HCT116 (cell line): ENCODE data around the gene BTBD9. TPM values are rescaled to one million over a fixed set of nuclear protein-coding genes. Genes with fewer than 3 reads are reported as not detected.
A peak's percentile ranks its signal among the peaks of the same experiment; 100 is the strongest.

ENCODE experiments used
- ATAC-seq: fragments of 200-7000 bp; cut with Tn5 transposase; 2 replicates; pipeline ENCODE4 v1.9.1; 2020; ENCODE audit warnings: mild to moderate bottlenecking, moderate library complexity
- BruUV-seq: library from RNA; stranded (reverse); fragments of 400-500 nt; replicated peaks from 2 replicates; lab custom pipeline; 2021; lab: Mats Ljungman, UMichigan
- CTCF ChIA-PET: fragments of 300-600 bp; sonication (Branson Sonifier 250); formaldehyde crosslinking; loops from one replicate; lab custom pipeline; 2021; ENCODE audit warnings: antibody characterized with exemption; lab: Charles Lee
- POLR2A ChIA-PET: fragments of 300-600, 350-600 bp; sonication (Branson Sonifier 250); formaldehyde crosslinking; loops from one replicate; lab custom pipeline; 2021; ENCODE audit warnings: antibody characterized with exemption; lab: Charles Lee
- RAD21 ChIA-PET, 2 experiments: fragments of 300-600 bp; sonication (Branson Sonifier 250); formaldehyde crosslinking; loops; one replicate each; lab custom pipeline; 2023; ENCODE audit warnings: low total read pairs in 2 of 2; ENCODE audit not compliant: uncharacterized antibody in 2 of 2, unreplicated experiment in 2 of 2, low non-redundant PET in 1 of 2; lab: Charles Lee
- DNase-seq: peaks from one replicate; pipeline ENCODE4 v3.0.0-alpha.2; 2010; ENCODE audit warnings: low read depth, low spot score
- H2AFZ ChIP-seq: fragments of 200-600 bp; shearing (Covaris generic), sonication (generic); 2 replicates; pipeline ENCODE4 v1.6.1; 2017; ENCODE audit warnings: low read depth, mixed run types, mixed read lengths, antibody characterized with exemption, low read length; ENCODE audit not compliant: poor library complexity, severe bottlenecking
- H3K27ac ChIP-seq: 2 replicates; pipeline ENCODE4 v1.5.1; 2012; ENCODE audit warnings: low read depth, low read length
- H3K27me3 ChIP-seq: fragments of 200-600 bp; sonication (generic); 2 replicates; pipeline ENCODE4 v1.6.1; 2016; ENCODE audit warnings: mixed run types, low read length, mixed read lengths; ENCODE audit not compliant: insufficient read depth
- H3K36me3 ChIP-seq, 2 experiments: fragments of 200-500 bp in 1 of 2; fragments of 200-600 bp in 1 of 2; sonication (Bioruptor generic) in 1 of 2; sonication (generic) in 1 of 2; 2 replicates each; pipeline versions ENCODE4 v1.5.1 to v1.6.1; 2014 to 2016; ENCODE audit warnings: low read length in 2 of 2, inconsistent platforms in 1 of 2, mixed read lengths in 1 of 2, mixed run types in 1 of 2; ENCODE audit not compliant: insufficient read depth in 2 of 2, control insufficient read depth in 1 of 2
- H3K4me1 ChIP-seq, 2 experiments: fragments of 200-600 bp in 1 of 2; sonication (generic) in 1 of 2; 2 replicates each; pipeline versions ENCODE4 v1.5.1 to v1.6.1; 2012 to 2017; ENCODE audit warnings: low read length in 2 of 2, inconsistent platforms in 1 of 2, mild to moderate bottlenecking in 1 of 2, mixed read lengths in 1 of 2, mixed run types in 1 of 2, moderate library complexity in 1 of 2; ENCODE audit not compliant: insufficient read depth in 2 of 2, control insufficient read depth in 1 of 2
- H3K4me2 ChIP-seq: fragments of 200-600 bp; sonication (generic); 2 replicates; pipeline ENCODE4 v1.6.1; 2017; ENCODE audit warnings: mixed run types, low read length, mixed read lengths
- H3K4me3 ChIP-seq, 2 experiments: fragments of 200-600 bp in 1 of 2; sonication (generic) in 1 of 2; replicated peaks in 1 of 2; 2 replicates each; pipeline ENCODE4 v1.5.1; 2011 to 2016; ENCODE audit warnings: low read length in 2 of 2, control low read depth in 1 of 2, low read depth in 1 of 2, mild to moderate bottlenecking in 1 of 2, mixed read lengths in 1 of 2, mixed run types in 1 of 2
- H3K79me2 ChIP-seq: fragments of 200-600 bp; sonication (generic); 2 replicates; pipeline ENCODE4 v1.6.1; 2017; ENCODE audit warnings: mild to moderate bottlenecking, mixed run types, low read length, moderate library complexity, mixed read lengths; ENCODE audit not compliant: insufficient read depth
- H3K9ac ChIP-seq: fragments of 200-600 bp; sonication (generic); 2 replicates; pipeline ENCODE4 v1.6.1; 2016; ENCODE audit warnings: low read length, mixed read lengths
- H3K9me2 ChIP-seq: fragments of 200-600 bp; sonication (generic), shearing (Covaris generic); 2 replicates; pipeline ENCODE4 v1.6.1; 2017; ENCODE audit warnings: mixed run types, mild to moderate bottlenecking, moderate library complexity; ENCODE audit not compliant: insufficient read depth
- H3K9me3 ChIP-seq, 2 experiments: fragments of 200-500 bp in 1 of 2; fragments of 200-600 bp in 1 of 2; sonication (Bioruptor generic) in 1 of 2; sonication (generic) in 1 of 2; 2 replicates each; pipeline ENCODE4 v1.6.1; 2014 to 2017; ENCODE audit warnings: low read length in 2 of 2, mixed read lengths in 2 of 2, inconsistent platforms in 1 of 2, low read depth in 1 of 2, mild to moderate bottlenecking in 1 of 2, mixed run types in 1 of 2, moderate library complexity in 1 of 2; ENCODE audit not compliant: control insufficient read depth in 1 of 2, insufficient read depth in 1 of 2
- H4K20me1 ChIP-seq: fragments of 200-600 bp; sonication (generic), shearing (Covaris generic); 2 replicates; pipeline ENCODE4 v1.6.1; 2017; ENCODE audit warnings: mixed run types, mild to moderate bottlenecking, moderate library complexity; ENCODE audit not compliant: insufficient read depth
- CTCF ChIP-seq, 3 experiments: fragments of 200-600 bp in 1 of 3; sonication (generic) in 1 of 3; IDR thresholded peaks in 2 of 3; conservative IDR thresholded peaks in 1 of 3; 2 replicates each; pipeline ENCODE4 v1.5.1; 2012 to 2017; ENCODE audit warnings: low read depth in 2 of 3, low read length in 2 of 3, antibody characterized with exemption in 1 of 3, borderline replicate concordance in 1 of 3, control low read depth in 1 of 3, mild to moderate bottlenecking in 1 of 3, mixed read lengths in 1 of 3, mixed run types in 1 of 3, moderate library complexity in 1 of 3; ENCODE audit not compliant: insufficient read depth in 1 of 3
- RAD21 ChIP-seq: IDR thresholded peaks from 2 replicates; pipeline ENCODE4 v1.6.1; 2012; ENCODE audit warnings: low read depth, mild to moderate bottlenecking
- ZBTB33 ChIP-seq: IDR thresholded peaks from 2 replicates; pipeline ENCODE4 v1.6.1; 2011; ENCODE audit warnings: mild to moderate bottlenecking, low read length, moderate library complexity; ENCODE audit not compliant: insufficient replicate concordance; ENCODE audit errors: extremely low read depth
- intact Hi-C: fragments of 100-400 bp; cut with micrococcal nuclease; formaldehyde crosslinking; loops from 2 replicates; pipeline ENCODE4 v1.10.0; 2022
- total RNA-seq: library from RNA; stranded (reverse); gene quantifications from one replicate; pipeline ENCODE4 v1.2.1, GENCODE V29; 2021; ENCODE audit not compliant: unreplicated experiment

BTBD9 gene
- total RNA-seq, 1 experiment from 2014 or later: 10.9 TPM

GRCh38 chr6:38234141-38234540, 405.6 kb downstream of the BTBD9 start:
- Histone ChIP-seq H3K4me3 (no peak overlapping the region), H3K9me3 (no peaks in the 10 kb centered on the region), H3K4me2 (no peak overlapping the region), H3K4me1 (peaks cover 0 to 4% of the 10 kb centered on the region in 2 experiments; a peak in 1 of 4 replicates), H3K9me2 (no peaks in the 10 kb centered on the region), H3K9ac (no peak overlapping the region), H3K27me3 (no peaks in the 10 kb centered on the region), H3K27ac (no peak overlapping the region), H3K79me2 (no peaks in the 10 kb centered on the region), H3K36me3 (no peaks in the 10 kb centered on the region), H2AFZ (no peak overlapping the region), H4K20me1 (no peaks in the 10 kb centered on the region)
- ATAC-seq (no peak), DNase-seq (no peak)
- TF ChIP-seq CTCF (IDR thresholded peaks at IDR 0.05 in 2 of 3, conservative IDR thresholded peaks at IDR 0.05 in 1 of 3; ENCODE audit: borderline replicate concordance in 1 of 3, insufficient read depth in 1 of 3, low read depth in 2 of 3, low read length in 2 of 3): peak in 2 of 3 experiments; percentile 12 to 26; a peak in 1 of 6 replicates
- no peak for TF ChIP-seq ZBTB33
- TF ChIP-seq RAD21: peak; percentile 64
- intact Hi-C loops: loop anchor here (5.0 kb wide), 1 partner anchor 258 kb away; no protein-coding TSS in a partner anchor
- ChIA-PET CTCF (interaction anchor here (1.0 kb wide), 1 partner anchor 260 kb away, joined by 4 read pairs; no protein-coding TSS in a partner anchor), POLR2A (no interaction called here), RAD21 (interaction anchor here in 1 of 2 experiments (0.8 kb wide), 1 partner anchor 51 kb away, joined by 4 read pairs; no protein-coding TSS in a partner anchor)
- no TSS peak for BruUV-seq
